Esophagus squamous epithelium (tissue), 5 donors: ENCODE data around the gene CDH20. TPM values are rescaled to one million over a fixed set of nuclear protein-coding genes. Genes with fewer than 3 reads are reported as not detected.

Source experiments
- DNase-seq: peaks from one replicate; lab custom pipeline; 2025; lab: John Stamatoyannopoulos, UW
- H3K27ac ChIP-seq, 4 donors: fragments of 200-600 bp; sonication (generic); one replicate each; pipeline ENCODE4 v1.5.1; 2016 to 2019; ENCODE audit warnings: mild to moderate bottlenecking in 1 of 4
- H3K27me3 ChIP-seq, 4 donors: fragments of 200-600 bp; sonication (generic); 1 replicate in 3 of 4; 2 replicates in 1 of 4; pipeline versions ENCODE4 v1.5.1 to v1.6.0; 2017 to 2021; ENCODE audit warnings: antibody characterized with exemption in 1 of 4
- H3K36me3 ChIP-seq, 3 donors: fragments of 200-600 bp; sonication (generic); one replicate each; pipeline ENCODE4 v1.5.1; 2016 to 2019
- H3K4me1 ChIP-seq, 3 donors: fragments of 200-600 bp; sonication (generic); one replicate each; pipeline ENCODE4 v1.5.1; 2017 to 2019
- H3K4me3 ChIP-seq, 4 donors: fragments of 200-600 bp; sonication (generic); 1 replicate in 3 of 4; 2 replicates in 1 of 4; pipeline ENCODE4 v1.5.1; 2016 to 2019; ENCODE audit warnings: mild to moderate bottlenecking in 2 of 4, moderate library complexity in 1 of 4
- H3K9me3 ChIP-seq, 3 donors: fragments of 200-600 bp; sonication (generic); one replicate each; pipeline ENCODE4 v1.5.1; 2016 to 2019
- POLR2A ChIP-seq, 4 donors: fragments of 450-650 bp; IDR thresholded peaks; one replicate each; pipeline ENCODE4 v1.6.1; 2017; ENCODE audit warnings: antibody characterized with exemption in 4 of 4, mild to moderate bottlenecking in 4 of 4, moderate library complexity in 3 of 4
- WGBS, 2 donors: methylation state at CpG; one replicate each; pipeline ENCODE4 v1.1.5; 2018; 5-methylcytosine and 5-hydroxymethylcytosine counted together
- intact Hi-C: fragments of 100-400 bp; cut with DNase I; formaldehyde crosslinking; loops from one replicate; pipeline ENCODE4 v1.15.0; 2022
- total RNA-seq, 4 donors: library from RNA; depleted of rRNA; stranded (reverse); fragments of >200 nt; gene quantifications; one replicate each; pipeline ENCODE4 v1.1.0, GENCODE V29; 2016
- TF ChIP-seq, protein P1 (sequence below), 6 experiments: fragments of 450-650 bp in 4 of 6; fragments of 200-600 bp in 2 of 6; sonication (generic) in 2 of 6; IDR thresholded peaks; one replicate each; pipeline ENCODE4 v1.5.1; 2016 to 2019; ENCODE audit warnings: antibody characterized with exemption in 6 of 6, mild to moderate bottlenecking in 4 of 6, moderate library complexity in 4 of 6
- donor health status: DM: yes; HTN: yes; CAD: no.

The CDH20 gene
- total RNA-seq, 4 donors from 2014 or later, result 0.23 to 3.4 TPM; not detected in 2

DNA sequence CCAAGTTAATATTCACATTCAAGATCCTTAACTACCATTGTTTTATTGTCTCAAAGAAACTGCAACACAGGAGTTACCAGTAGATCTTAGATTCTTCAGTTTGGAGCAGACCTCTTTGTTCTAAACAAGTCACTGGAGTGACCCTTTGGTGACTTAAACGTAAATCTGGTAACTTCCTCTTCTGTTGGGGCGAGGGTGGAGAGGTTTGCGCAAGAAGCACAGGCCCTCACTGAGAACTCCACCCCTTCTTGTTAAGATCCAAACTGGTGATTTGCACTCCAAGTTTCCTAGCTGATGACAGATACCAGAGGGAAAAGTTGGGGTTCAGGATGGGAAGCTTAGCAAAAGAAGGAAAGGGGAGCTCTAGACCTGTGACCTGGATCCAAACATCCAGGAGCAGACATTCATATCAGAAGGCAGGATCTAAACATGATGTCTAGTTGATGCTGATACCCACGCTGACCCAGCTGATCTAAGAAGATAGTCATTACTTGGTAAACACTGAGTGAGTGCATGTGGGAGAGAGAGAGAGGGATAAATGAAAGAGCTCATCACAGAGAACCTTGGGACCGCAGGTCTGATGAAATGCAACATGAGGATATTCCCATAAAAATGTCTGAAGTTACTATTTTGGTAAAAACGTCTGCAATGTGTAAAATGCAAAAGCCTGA is 256.0 kb downstream of the CDH20 start:
- 58 to 81% methylated on average over 5 of the region's 6 CpGs for WGBS, 2 donors
- Histone ChIP-seq H3K27me3 (no peaks in the 10 kb centered on the region), H3K4me1 (peaks cover 0 to 26% (median 3%) of the 10 kb centered on the region in 3 donors), H3K9me3 (no peaks in the 10 kb centered on the region), H3K4me3 (no peak overlapping the region), H3K27ac (peak overlapping the region in 2 of 4 donors; percentile 55 to 66), H3K36me3 (no peaks in the 10 kb centered on the region)
- TF ChIP-seq POLR2A (IDR thresholded peaks at IDR 0.05), result no peak
- TF ChIP-seq, protein P1, sequence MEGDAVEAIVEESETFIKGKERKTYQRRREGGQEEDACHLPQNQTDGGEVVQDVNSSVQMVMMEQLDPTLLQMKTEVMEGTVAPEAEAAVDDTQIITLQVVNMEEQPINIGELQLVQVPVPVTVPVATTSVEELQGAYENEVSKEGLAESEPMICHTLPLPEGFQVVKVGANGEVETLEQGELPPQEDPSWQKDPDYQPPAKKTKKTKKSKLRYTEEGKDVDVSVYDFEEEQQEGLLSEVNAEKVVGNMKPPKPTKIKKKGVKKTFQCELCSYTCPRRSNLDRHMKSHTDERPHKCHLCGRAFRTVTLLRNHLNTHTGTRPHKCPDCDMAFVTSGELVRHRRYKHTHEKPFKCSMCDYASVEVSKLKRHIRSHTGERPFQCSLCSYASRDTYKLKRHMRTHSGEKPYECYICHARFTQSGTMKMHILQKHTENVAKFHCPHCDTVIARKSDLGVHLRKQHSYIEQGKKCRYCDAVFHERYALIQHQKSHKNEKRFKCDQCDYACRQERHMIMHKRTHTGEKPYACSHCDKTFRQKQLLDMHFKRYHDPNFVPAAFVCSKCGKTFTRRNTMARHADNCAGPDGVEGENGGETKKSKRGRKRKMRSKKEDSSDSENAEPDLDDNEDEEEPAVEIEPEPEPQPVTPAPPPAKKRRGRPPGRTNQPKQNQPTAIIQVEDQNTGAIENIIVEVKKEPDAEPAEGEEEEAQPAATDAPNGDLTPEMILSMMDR (IDR thresholded peaks at IDR 0.05), result no peak
- no peak for DNase-seq
- intact Hi-C loops, result no loop called here

DNA sequence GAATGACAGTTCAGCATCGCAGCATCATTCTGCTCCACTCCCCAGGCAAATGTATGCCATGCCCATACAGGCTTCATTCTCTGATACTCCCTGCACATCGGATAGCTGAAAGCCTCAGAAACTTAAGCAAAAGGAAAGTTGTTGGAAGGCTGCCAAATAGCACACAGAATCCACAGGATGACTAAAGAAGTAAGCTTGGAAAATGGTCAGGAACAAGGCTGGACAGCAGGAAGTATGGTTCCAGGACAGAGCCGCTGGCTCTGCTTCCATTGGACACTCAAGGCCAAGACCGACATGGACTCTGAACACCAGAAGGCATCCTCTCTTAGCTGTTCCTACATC is 256.5 kb downstream of the CDH20 start:
- no peaks in the 10 kb centered on the region for H3K36me3 ChIP-seq
- peak overlapping the region in 1 of 4 donors; percentile 17 for H3K27ac ChIP-seq
- no peak for DNase-seq
- H3K27me3 ChIP-seq, result no peaks in the 10 kb centered on the region
- WGBS, 2 donors, result 45 to 48% methylated on average over 4 of the region's 4 CpGs
- no peak for TF ChIP-seq POLR2A (IDR thresholded peaks at IDR 0.05)
- TF ChIP-seq, protein P1 (IDR thresholded peaks at IDR 0.05), result no peak
- H3K4me1 ChIP-seq, result peaks cover 0 to 26% (median 3%) of the 10 kb centered on the region in 3 donors
- no peaks in the 10 kb centered on the region for H3K9me3 ChIP-seq
- intact Hi-C loops, result no loop called here
- no peak overlapping the region for H3K4me3 ChIP-seq

DNA sequence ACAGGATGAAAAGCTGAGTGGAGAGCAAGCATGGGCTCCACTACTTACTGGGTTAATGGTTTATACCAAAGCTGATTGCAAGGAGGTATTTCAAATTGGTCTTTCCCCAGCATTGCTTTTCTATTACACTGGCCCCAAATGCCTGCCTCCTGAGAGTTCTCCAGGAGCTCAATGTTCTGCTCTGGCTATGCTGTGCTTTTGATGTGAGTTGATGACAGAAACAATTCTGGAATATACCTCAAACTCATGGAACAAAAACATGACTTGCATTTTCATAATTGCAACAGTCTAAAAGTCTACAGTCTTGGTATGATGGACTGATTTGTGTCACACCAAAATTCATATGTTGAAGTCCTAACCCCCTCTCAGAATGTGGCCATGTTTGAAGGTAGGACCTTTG is 258.0 kb downstream of the CDH20 start:
- no peak for TF ChIP-seq POLR2A (IDR thresholded peaks at IDR 0.05)
- TF ChIP-seq, protein P1 (IDR thresholded peaks at IDR 0.05), result no peak
- Histone ChIP-seq H3K36me3 (no peaks in the 10 kb centered on the region), H3K9me3 (no peaks in the 10 kb centered on the region), H3K4me1 (peaks cover 0 to 37% (median 3%) of the 10 kb centered on the region in 3 donors), H3K27ac (no peak overlapping the region), H3K4me3 (no peak overlapping the region), H3K27me3 (no peaks in the 10 kb centered on the region)
- DNase-seq, result no peak
- intact Hi-C loops, result no loop called here

DNA sequence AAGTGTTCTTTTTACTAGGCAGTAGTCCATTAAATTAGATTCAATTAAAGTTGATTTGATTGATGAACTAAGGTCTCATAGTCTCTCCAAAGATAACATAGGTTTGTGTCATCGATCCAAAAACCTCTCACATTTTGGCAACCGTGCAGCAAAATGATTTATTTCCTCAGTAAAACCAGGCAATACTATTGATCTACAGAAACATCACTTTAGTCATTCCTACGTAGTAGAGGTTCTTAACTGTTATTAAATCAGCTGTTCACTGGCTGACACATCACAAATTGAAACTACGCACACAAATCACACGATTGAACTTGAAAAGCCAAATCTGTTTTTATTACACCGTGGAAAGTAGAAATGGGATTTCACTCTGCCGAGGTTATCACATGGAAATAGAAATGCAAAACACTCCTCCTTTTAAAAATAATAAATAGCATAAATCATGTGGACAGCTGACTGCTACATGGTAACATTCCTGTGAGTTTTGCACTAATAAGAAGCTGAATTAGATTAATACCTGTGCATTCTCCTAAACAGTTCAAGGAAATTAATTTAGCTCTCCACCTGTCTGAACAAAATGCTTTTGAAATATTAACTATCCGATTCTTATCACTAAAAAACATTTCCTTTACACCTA is 262.5 kb downstream of the CDH20 start:
- Histone ChIP-seq H3K4me3 (peak overlapping the region in 1 of 4 donors; percentile 7), H3K4me1 (peaks cover 0 to 22% (median 0%) of the 10 kb centered on the region in 3 donors), H3K27me3 (no peaks in the 10 kb centered on the region), H3K27ac (no peak overlapping the region), H3K36me3 (no peaks in the 10 kb centered on the region), H3K9me3 (no peaks in the 10 kb centered on the region)
- intact Hi-C loops, result no loop called here
- no peak for DNase-seq
- TF ChIP-seq, protein P1 (IDR thresholded peaks at IDR 0.05), result no peak
- TF ChIP-seq POLR2A (IDR thresholded peaks at IDR 0.05), result no peak
- WGBS, 2 donors, result 21 to 34% methylated on average over 8 of the region's 8 CpGs

DNA sequence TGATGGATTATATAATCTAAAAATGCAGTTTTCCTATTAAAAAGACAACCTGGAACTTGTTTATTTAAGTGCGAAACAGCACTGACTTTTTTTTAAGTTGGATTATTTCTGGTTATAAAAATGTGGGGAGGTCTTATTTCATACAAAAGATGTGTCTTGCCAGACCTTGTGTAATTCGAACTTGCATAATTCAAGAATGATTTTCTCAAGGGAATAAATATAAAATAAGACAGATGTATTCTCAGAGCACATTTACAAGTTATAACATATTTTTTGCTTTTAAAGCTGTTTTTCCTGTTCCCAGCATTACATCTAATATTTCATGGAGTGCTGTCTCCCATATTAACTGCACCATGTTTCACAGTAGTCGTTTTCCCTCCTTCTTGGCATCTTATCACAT is 263.1 kb downstream of the CDH20 start:
- H3K27ac ChIP-seq, result no peak overlapping the region
- peaks cover 0 to 22% (median 0%) of the 10 kb centered on the region in 3 donors for H3K4me1 ChIP-seq
- no peaks in the 10 kb centered on the region for H3K27me3 ChIP-seq
- H3K4me3 ChIP-seq, result no peak overlapping the region
- DNase-seq, result no peak
- TF ChIP-seq, protein P1 (IDR thresholded peaks at IDR 0.05), result no peak
- no peak for TF ChIP-seq POLR2A (IDR thresholded peaks at IDR 0.05)
- intact Hi-C loops, result no loop called here
- 19 to 29% methylated on average over 3 of the region's 3 CpGs for WGBS, 2 donors
- H3K36me3 ChIP-seq, result no peaks in the 10 kb centered on the region
- H3K9me3 ChIP-seq, result no peaks in the 10 kb centered on the region
